Body of pancreas (tissue), 4 donors: ENCODE data around the gene C1QTNF8. TPM values are rescaled to one million over a fixed set of nuclear protein-coding genes. Genes with fewer than 3 reads are reported as not detected.

ENCODE experiments used
- ATAC-seq: fragments of 150-250 bp; one replicate; pipeline ENCODE4 v1.9.1; 2016
- DNase-seq, 4 donors: peaks; one replicate each; pipeline ENCODE4 v3.0.0-alpha.2; 2019
- H3K27ac ChIP-seq, 4 donors: fragments of 200-600 bp; sonication (generic); 1 replicate in 3 of 4; 2 replicates in 1 of 4; pipeline versions ENCODE4 v1.5.1 to v1.6.1; 2016 to 2019; ENCODE audit warnings: mild to moderate bottlenecking in 1 of 4, mixed read lengths in 1 of 4, moderate library complexity in 1 of 4
- H3K27me3 ChIP-seq, 2 donors: fragments of 200-600 bp; sonication (generic); one replicate each; pipeline ENCODE4 v1.6.0; 2016; ENCODE audit warnings: mild to moderate bottlenecking in 1 of 2
- H3K36me3 ChIP-seq, 2 donors: fragments of 200-600 bp; sonication (generic); replicated peaks in 1 of 2; 2 replicates each; pipeline ENCODE4 v1.5.1; 2016; ENCODE audit warnings: low read depth in 2 of 2; ENCODE audit not compliant: insufficient read depth in 1 of 2
- H3K4me1 ChIP-seq: fragments of 200-600 bp; sonication (generic); one replicate; pipeline ENCODE4 v1.6.0; 2016
- H3K4me3 ChIP-seq, 2 donors: fragments of 200-600 bp; sonication (generic); 1 replicate in 1 of 2; 2 replicates in 1 of 2; pipeline ENCODE4 v1.5.1; 2016 to 2019
- H3K9me3 ChIP-seq, 3 donors: fragments of 200-600 bp; sonication (generic); 1 replicate in 2 of 3; 2 replicates in 1 of 3; pipeline ENCODE4 v1.5.1; 2016
- POLR2A ChIP-seq, 3 donors: fragments of 450-650 bp; IDR thresholded peaks; one replicate each; pipeline ENCODE4 v1.6.1; 2016; ENCODE audit warnings: antibody characterized with exemption in 3 of 3, mild to moderate bottlenecking in 2 of 3
- WGBS, 2 donors: methylation state at CpG; one replicate each; pipeline ENCODE4 v1.1.5; 2017; 5-methylcytosine and 5-hydroxymethylcytosine counted together
- intact Hi-C: fragments of 100-400 bp; cut with DNase I; formaldehyde crosslinking; loops from one replicate; pipeline ENCODE4 v1.15.1; 2023
- total RNA-seq, 2 donors: library from RNA; depleted of rRNA; stranded (reverse); fragments of >200 nt; gene quantifications; one replicate each; pipeline ENCODE4 v1.1.0, GENCODE V29; 2016
- TF ChIP-seq, protein P1 (sequence below), 7 experiments: fragments of 450-650 bp in 4 of 7; fragments of 200-600 bp in 3 of 7; sonication (generic) in 3 of 7; IDR thresholded peaks; one replicate each; pipeline ENCODE4 v1.5.1; 2016 to 2019; ENCODE audit warnings: antibody characterized with exemption in 7 of 7

Gene C1QTNF8
- total RNA-seq, 2 donors from 2014 or later: not detected

GRCh38 chr16:1121601-1122397, 25.8 kb upstream of the C1QTNF8 start:
- H3K4me3 ChIP-seq: no peak overlapping the region
- 65 to 66% methylated on average over 19 to 21 of the region's 30 CpGs for WGBS, 2 donors
- H3K9me3 ChIP-seq: no peaks in the 10 kb centered on the region
- TF ChIP-seq POLR2A (IDR thresholded peaks at IDR 0.05): no peak
- TF ChIP-seq, protein P1, sequence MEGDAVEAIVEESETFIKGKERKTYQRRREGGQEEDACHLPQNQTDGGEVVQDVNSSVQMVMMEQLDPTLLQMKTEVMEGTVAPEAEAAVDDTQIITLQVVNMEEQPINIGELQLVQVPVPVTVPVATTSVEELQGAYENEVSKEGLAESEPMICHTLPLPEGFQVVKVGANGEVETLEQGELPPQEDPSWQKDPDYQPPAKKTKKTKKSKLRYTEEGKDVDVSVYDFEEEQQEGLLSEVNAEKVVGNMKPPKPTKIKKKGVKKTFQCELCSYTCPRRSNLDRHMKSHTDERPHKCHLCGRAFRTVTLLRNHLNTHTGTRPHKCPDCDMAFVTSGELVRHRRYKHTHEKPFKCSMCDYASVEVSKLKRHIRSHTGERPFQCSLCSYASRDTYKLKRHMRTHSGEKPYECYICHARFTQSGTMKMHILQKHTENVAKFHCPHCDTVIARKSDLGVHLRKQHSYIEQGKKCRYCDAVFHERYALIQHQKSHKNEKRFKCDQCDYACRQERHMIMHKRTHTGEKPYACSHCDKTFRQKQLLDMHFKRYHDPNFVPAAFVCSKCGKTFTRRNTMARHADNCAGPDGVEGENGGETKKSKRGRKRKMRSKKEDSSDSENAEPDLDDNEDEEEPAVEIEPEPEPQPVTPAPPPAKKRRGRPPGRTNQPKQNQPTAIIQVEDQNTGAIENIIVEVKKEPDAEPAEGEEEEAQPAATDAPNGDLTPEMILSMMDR (IDR thresholded peaks at IDR 0.05): no peak
- DNase-seq (no peak), ATAC-seq (no peak)
- H3K27me3 ChIP-seq: peaks cover 0 to 3% of the 10 kb centered on the region in 2 donors
- no peak overlapping the region for H3K27ac ChIP-seq
- no peaks in the 10 kb centered on the region for H3K4me1 ChIP-seq
- no peaks in the 10 kb centered on the region for H3K36me3 ChIP-seq
- intact Hi-C loops: no loop called here

DNA sequence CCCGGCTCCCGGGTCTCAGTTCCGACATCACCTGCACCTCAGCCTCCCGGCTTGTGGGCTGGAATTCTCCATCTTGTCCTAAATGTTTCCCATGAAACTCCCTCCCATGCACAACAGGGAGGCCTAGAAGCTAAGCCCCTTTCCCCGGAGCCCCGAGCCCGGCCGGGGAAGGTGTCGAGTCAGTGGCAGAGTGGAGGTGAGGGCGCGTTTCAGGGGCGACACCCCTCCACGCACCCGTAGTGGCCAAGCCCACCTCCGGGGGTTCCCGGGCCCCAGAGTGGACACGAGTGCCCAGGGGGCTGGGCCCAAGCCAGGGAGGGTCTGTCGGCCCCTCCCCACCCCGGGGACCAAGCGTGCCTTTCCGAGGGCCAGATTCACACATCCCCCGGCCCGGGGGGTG, 25.0 kb upstream of the C1QTNF8 start:
- no peak for DNase-seq
- intact Hi-C loops: no loop called here
- Histone ChIP-seq H3K36me3 (no peaks in the 10 kb centered on the region), H3K27me3 (peaks cover 0 to 3% of the 10 kb centered on the region in 2 donors), H3K4me1 (no peaks in the 10 kb centered on the region), H3K27ac (no peak overlapping the region), H3K9me3 (no peaks in the 10 kb centered on the region), H3K4me3 (no peak overlapping the region)
- no peak for TF ChIP-seq POLR2A (IDR thresholded peaks at IDR 0.05)
- TF ChIP-seq, protein P1 (IDR thresholded peaks at IDR 0.05): no peak
- WGBS, 2 donors: 33 to 38% methylated on average over 14 to 16 of the region's 23 CpGs
- no peak for ATAC-seq

DNA sequence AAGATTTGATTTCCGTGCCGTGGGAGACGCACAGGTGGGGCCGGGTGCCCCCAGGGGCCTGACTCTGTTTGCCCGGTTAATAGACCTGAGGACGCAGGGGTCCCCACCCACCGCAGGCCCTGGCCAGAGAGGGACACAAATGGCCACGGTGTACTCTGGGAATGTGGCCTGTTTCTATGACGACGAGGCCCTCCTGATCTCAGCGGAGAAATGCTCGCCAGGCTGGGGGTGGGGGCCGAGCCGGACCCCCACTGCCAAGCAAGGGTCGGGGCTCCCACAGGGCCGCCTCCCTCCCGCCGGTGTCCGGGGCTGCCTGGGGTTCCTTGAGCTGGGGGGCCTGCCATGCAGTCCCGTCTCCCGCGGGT, 24.5 kb upstream of the C1QTNF8 start:
- peaks cover 0 to 3% of the 10 kb centered on the region in 2 donors for H3K27me3 ChIP-seq
- H3K9me3 ChIP-seq: no peaks in the 10 kb centered on the region
- H3K36me3 ChIP-seq: no peaks in the 10 kb centered on the region
- H3K4me3 ChIP-seq: no peak overlapping the region
- intact Hi-C loops: no loop called here
- WGBS, 2 donors: 52 to 55% methylated on average over 7 to 22 of the region's 22 CpGs
- TF ChIP-seq, protein P1 (IDR thresholded peaks at IDR 0.05): no peak
- no peak for TF ChIP-seq POLR2A (IDR thresholded peaks at IDR 0.05)
- no peak overlapping the region for H3K27ac ChIP-seq
- no peaks in the 10 kb centered on the region for H3K4me1 ChIP-seq
- DNase-seq: no peak
- no peak for ATAC-seq

DNA sequence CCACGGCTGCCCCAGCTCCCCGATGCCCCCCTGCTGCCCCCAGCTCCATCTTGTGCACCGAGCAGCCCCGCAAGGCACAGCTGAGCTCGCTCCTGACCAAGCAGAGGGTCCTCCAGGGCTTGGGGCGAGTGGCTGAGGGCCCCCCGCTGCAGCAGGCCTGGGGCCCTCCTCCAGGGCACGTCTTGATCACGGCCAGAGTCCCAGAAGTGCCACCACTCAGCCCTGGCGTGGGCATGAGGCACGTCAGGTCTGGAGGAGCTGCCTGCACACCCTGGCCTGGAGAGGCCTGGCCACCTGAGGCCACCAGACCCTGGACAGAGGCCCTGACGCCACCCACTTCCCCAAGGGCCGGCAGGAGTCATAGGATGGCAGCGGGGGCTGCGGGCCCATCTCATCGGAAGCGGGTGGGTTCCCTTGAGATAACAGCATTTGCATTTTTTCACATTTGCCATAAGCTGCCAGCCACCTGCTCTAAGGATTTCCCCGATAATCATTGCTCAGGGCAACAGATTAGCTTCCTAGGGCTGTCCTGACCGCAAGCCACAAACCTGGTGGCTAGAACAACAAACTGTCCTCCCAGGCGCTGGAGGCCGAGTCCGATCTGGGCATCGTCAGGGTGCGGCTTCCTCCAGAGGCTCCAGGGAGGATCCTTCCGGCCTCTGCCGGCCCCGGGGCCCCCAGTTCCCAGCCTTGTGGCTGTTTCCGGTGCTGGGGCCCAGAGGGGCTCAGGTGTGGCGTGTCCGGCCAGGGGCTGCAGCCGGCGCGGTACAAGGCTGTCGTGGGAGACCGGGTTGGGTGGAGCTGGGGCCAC, 23.9 kb upstream of the C1QTNF8 start:
- Histone ChIP-seq H3K27ac (no peak overlapping the region), H3K9me3 (no peaks in the 10 kb centered on the region), H3K4me3 (no peak overlapping the region), H3K36me3 (no peaks in the 10 kb centered on the region), H3K27me3 (peaks cover 0 to 3% of the 10 kb centered on the region in 2 donors), H3K4me1 (no peaks in the 10 kb centered on the region)
- no peak for TF ChIP-seq POLR2A (IDR thresholded peaks at IDR 0.05)
- TF ChIP-seq, protein P1 (IDR thresholded peaks at IDR 0.05): no peak
- ATAC-seq: no peak
- DNase-seq: no peak
- WGBS, 2 donors: 44 to 57% methylated on average over 17 to 33 of the region's 35 CpGs
- intact Hi-C loops: no loop called here
